HG03039 (cell line): ENCODE results near the gene NSDHL.
"Not testable (repeated sequence)": the region's sequence is repeated elsewhere in the genome, so short reads cannot be mapped to it uniquely, and the experiment has no call there.

Experiments
- ATAC-seq: cut with Tn5 transposase; IDR thresholded peaks from one replicate; pipeline ENCODE4 v1.9.1; 2021; ENCODE audit warnings: mild to moderate bottlenecking, moderate library complexity; ENCODE audit not compliant: unreplicated experiment

Gene NSDHL

GRCh38 chrX:152830312-152831305, at the start of gene NSDHL, which contains the start of gene CETN2:
Gene NSDHL, plus strand, starts transcription at chrX:152831063. Its CDS starts 15,262 bp downstream, at chrX:152846325.
Gene CETN2, minus strand, starts transcription at chrX:152830757. Its CDS starts 47 bp downstream, at chrX:152830710.
- peak; percentile 99 for ATAC-seq

GRCh38 chrX:152787062-152787461, 43.8 kb upstream of the NSDHL start:
- not testable (repeated sequence) for ATAC-seq

- no peak for ATAC-seq
Observed at GRCh38 chrX:152798945-152799344, 31.9 kb upstream of the NSDHL start.

GRCh38 chrX:152806035-152806434, 24.8 kb upstream of the NSDHL start:
- ATAC-seq, result no peak

GRCh38 chrX:152810403-152810802, 20.5 kb upstream of the NSDHL start:
- no peak for ATAC-seq

GRCh38 chrX:152813206-152813605, 17.7 kb upstream of the NSDHL start:
- ATAC-seq, result no peak

- no peak for ATAC-seq
Observed at GRCh38 chrX:152814048-152814447, 16.8 kb upstream of the NSDHL start.

- ATAC-seq, result no peak
Observed at GRCh38 chrX:152817078-152817764, 13.6 kb upstream of the NSDHL start.

- no peak for ATAC-seq
Observed at GRCh38 chrX:152818356-152818755, 12.5 kb upstream of the NSDHL start.

GRCh38 chrX:152819266-152819665, 11.6 kb upstream of the NSDHL start:
- no peak for ATAC-seq

- ATAC-seq, result no peak
Observed at GRCh38 chrX:152819732-152820131, 11.1 kb upstream of the NSDHL start.

GRCh38 chrX:152821145-152821765, 9.6 kb upstream of the NSDHL start:
- ATAC-seq, result no peak

- ATAC-seq, result no peak
Observed at GRCh38 chrX:152822383-152823086, 8.3 kb upstream of the NSDHL start.

GRCh38 chrX:152823657-152824056, 7.2 kb upstream of the NSDHL start:
- ATAC-seq, result no peak

GRCh38 chrX:152824841-152825374, 6.0 kb upstream of the NSDHL start:
- ATAC-seq, result no peak

GRCh38 chrX:152831391-152831790, 528 bp downstream of the NSDHL start:
- no peak for ATAC-seq

- ATAC-seq, result no peak
Observed at GRCh38 chrX:152832520-152832919, 1.7 kb downstream of the NSDHL start.

- no peak for ATAC-seq
Observed at GRCh38 chrX:152833378-152833777, 2.5 kb downstream of the NSDHL start.

- not testable (repeated sequence) for ATAC-seq
Observed at GRCh38 chrX:152835470-152835869, 4.6 kb downstream of the NSDHL start.

- ATAC-seq, result no peak
Observed at GRCh38 chrX:152842772-152843338, 12.0 kb downstream of the NSDHL start.
